Kidney (tissue), 14 donors: ENCODE results near the gene TIAM2. TPM values are rescaled to one million over a fixed set of nuclear protein-coding genes. Genes with fewer than 3 reads are reported as not detected.

Experiments used
- DNase-seq, 5 donors: peaks; one replicate each; pipeline ENCODE4 v3.0.0-alpha.2; 2013 to 2020
- FAIRE-seq: peaks from 2 replicates; lab custom pipeline; 2012; peaks lifted over from hg19 to GRCh38; lab: Jason Lieb, UNC
- H3K27ac ChIP-seq, 2 donors: one replicate each; pipeline ENCODE4 v1.7.0; 2013; ENCODE audit warnings: low read depth in 2 of 2, low read length in 2 of 2, inconsistent platforms in 1 of 2
- H3K27me3 ChIP-seq: one replicate; pipeline ENCODE4 v1.7.1; 2013; ENCODE audit warnings: low read length, inconsistent platforms; ENCODE audit not compliant: control insufficient read depth, insufficient read depth
- H3K36me3 ChIP-seq, 3 donors: one replicate each; pipeline versions ENCODE4 v1.7.0 to v1.7.1; 2013; ENCODE audit warnings: low read length in 3 of 3, control low read depth in 1 of 3, inconsistent platforms in 1 of 3; ENCODE audit not compliant: insufficient read depth in 3 of 3, control insufficient read depth in 2 of 3
- H3K4me1 ChIP-seq, 3 donors: one replicate each; pipeline versions ENCODE4 v1.7.0 to v1.7.1; 2013; ENCODE audit warnings: low read length in 3 of 3, inconsistent platforms in 1 of 3, low read depth in 1 of 3; ENCODE audit not compliant: control insufficient read depth in 2 of 3, insufficient read depth in 2 of 3
- H3K4me3 ChIP-seq, 3 donors: one replicate each; pipeline versions ENCODE4 v1.7.0 to v1.8.1; 2013; ENCODE audit warnings: low read length in 3 of 3, control low read depth in 1 of 3, inconsistent platforms in 1 of 3
- H3K9ac ChIP-seq, 3 donors: one replicate each; pipeline versions ENCODE4 v1.7.0 to v1.7.1; 2013; ENCODE audit warnings: low read length in 3 of 3, control low read depth in 1 of 3, inconsistent platforms in 1 of 3
- H3K9me3 ChIP-seq, 3 donors: one replicate each; pipeline versions ENCODE4 v1.7.0 to v1.7.1; 2013; ENCODE audit warnings: low read length in 3 of 3, control low read depth in 1 of 3, inconsistent platforms in 1 of 3; ENCODE audit not compliant: control insufficient read depth in 2 of 3, insufficient read depth in 1 of 3
- CTCF ChIP-seq: IDR thresholded peaks from 3 replicates; pipeline ENCODE4 v1.5.1; 2012; ENCODE audit warnings: mild to moderate bottlenecking, moderate library complexity, borderline replicate concordance; ENCODE audit not compliant: insufficient read depth; ENCODE audit errors: extremely low read depth
- intact Hi-C: fragments of 100-400 bp; cut with DNase I; formaldehyde crosslinking; loops from one replicate; pipeline ENCODE4 v1.11.1; 2022
- polyA plus RNA-seq: library from polyadenylated mRNA; stranded (reverse); fragments of 350-450 nt; fragmentation: Illumina TruSeq; extraction: RNeasy Lipid Tissue Mini Kit (QIAGEN cat#74804); gene quantifications from one replicate; pipeline ENCODE4 v1.2.3, GENCODE V29; 2014; ENCODE audit warnings: low read depth, low replicate concordance; ENCODE audit not compliant: insufficient read depth
- total RNA-seq: library from RNA; stranded (reverse); fragmentation: NEBNext Ultra II Directional; extraction: Animal tissue kit (Norgen Biotek cat#: 25700); gene quantifications from one replicate; pipeline ENCODE4 v1.2.1, GENCODE V29; 2021
- donor health status: control.
- donor health status: control.
- donor health status: control.
- donor health status: control.
- donor health status: control.
- donor health status: DM: yes; HTN: yes; CAD: no.
- donor health status: Normal renal cell carcinoma (clear cell type).

TIAM2 gene
- total and polyA plus RNA-seq, 2 donors from 2014 or later, result 6.8 to 7.6 TPM

GRCh38 chr6:155110721-155111120, 115.6 kb downstream of the TIAM2 start:
- Histone ChIP-seq H3K4me1 (no peaks in the 10 kb centered on the region), H3K36me3 (no peaks in the 10 kb centered on the region), H3K9ac (no peak overlapping the region), H3K4me3 (no peak overlapping the region), H3K9me3 (no peaks in the 10 kb centered on the region), H3K27me3 (no peaks in the 10 kb centered on the region), H3K27ac (no peak overlapping the region)
- intact Hi-C loops, result no loop called here
- FAIRE-seq (no peak), DNase-seq (no peak)
- TF ChIP-seq CTCF, result no peak

- intact Hi-C loops, result no loop called here
- no peak for FAIRE-seq
- H3K9ac ChIP-seq, result no peak overlapping the region
Measured at GRCh38 chr6:155112757-155113156, 117.6 kb downstream of the TIAM2 start.

GRCh38 chr6:155115893-155116570, 120.9 kb downstream of the TIAM2 start:
- H3K27me3 ChIP-seq, result no peaks in the 10 kb centered on the region
- TF ChIP-seq CTCF, result no peak
- intact Hi-C loops, result no loop called here
- DNase-seq (no peak), FAIRE-seq (no peak)
- no peaks in the 10 kb centered on the region for H3K4me1 ChIP-seq
- H3K9ac ChIP-seq, result no peak overlapping the region
- no peaks in the 10 kb centered on the region for H3K9me3 ChIP-seq
- no peaks in the 10 kb centered on the region for H3K36me3 ChIP-seq
- no peak overlapping the region for H3K27ac ChIP-seq
- no peak overlapping the region for H3K4me3 ChIP-seq

More at GRCh38 chr6:155112757-155113156, 117.6 kb downstream of the TIAM2 start:
- no peak for TF ChIP-seq CTCF
- H3K27ac ChIP-seq, result no peak overlapping the region
- H3K36me3 ChIP-seq, result no peaks in the 10 kb centered on the region
- no peaks in the 10 kb centered on the region for H3K4me1 ChIP-seq
- H3K27me3 ChIP-seq, result no peaks in the 10 kb centered on the region
- no peaks in the 10 kb centered on the region for H3K9me3 ChIP-seq
- no peak overlapping the region for H3K4me3 ChIP-seq
- DNase-seq, result no peak

DNA sequence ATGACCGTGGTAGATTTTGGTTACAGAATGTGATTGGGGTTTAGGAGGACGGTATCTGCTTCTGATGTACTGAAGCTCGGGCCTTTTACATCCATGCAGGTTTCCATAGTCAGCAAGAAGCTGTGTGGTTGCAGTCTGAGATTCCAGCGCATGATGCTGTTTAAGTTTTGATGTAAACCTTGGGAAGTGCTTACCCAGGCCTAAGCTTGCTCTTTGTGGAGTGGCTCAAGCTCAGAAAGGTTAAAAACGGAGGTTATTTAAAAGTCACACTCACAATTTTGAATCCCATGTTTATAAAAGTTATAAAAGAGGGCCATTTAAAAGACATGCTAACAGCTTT, 121.4 kb downstream of the TIAM2 start:
- Histone ChIP-seq H3K4me3 (no peak overlapping the region), H3K9ac (no peak overlapping the region), H3K36me3 (no peaks in the 10 kb centered on the region), H3K27ac (no peak overlapping the region), H3K9me3 (no peaks in the 10 kb centered on the region), H3K4me1 (no peaks in the 10 kb centered on the region), H3K27me3 (no peaks in the 10 kb centered on the region)
- FAIRE-seq, result no peak
- no peak for DNase-seq
- intact Hi-C loops, result no loop called here
- no peak for TF ChIP-seq CTCF
